Activated CD8-positive, alpha-beta T cell treated with anti-CD3 and anti-CD28 coated beads for 36 hours (primary cell): ENCODE measurements around the gene GNB5. TPM values are rescaled to one million over a fixed set of nuclear protein-coding genes. Genes with fewer than 3 reads are reported as not detected.
"Not testable (repeated sequence)": the region's sequence is repeated elsewhere in the genome, so short reads cannot be mapped to it uniquely, and the experiment has no call there.

ENCODE experiments used
- ATAC-seq: fragments of 200-7000 bp; cut with Tn5 transposase; one replicate; pipeline ENCODE4 v1.10.0; 2021; ENCODE audit warnings: mild to moderate bottlenecking, moderate library complexity
- CTCF ChIA-PET: fragments of 350-600 bp; sonication (Branson Sonifier 250); formaldehyde crosslinking; loops from one replicate; lab custom pipeline; 2021; ENCODE audit warnings: antibody characterized with exemption; lab: Charles Lee
- POLR2A ChIA-PET: fragments of 350-600 bp; sonication (Branson Sonifier 250); formaldehyde crosslinking; loops from one replicate; lab custom pipeline; 2021; ENCODE audit warnings: antibody characterized with exemption; lab: Charles Lee
- DNase-seq: peaks from one replicate; pipeline ENCODE4 v3.0.0-alpha.2; 2020
- H3K27ac Mint-ChIP-seq: one replicate; pipeline ENCODE4 v1.8.0; 2021; ENCODE audit warnings: mild to moderate bottlenecking, mixed read lengths
- H3K27me3 Mint-ChIP-seq: one replicate; pipeline ENCODE4 v1.8.0; 2021; ENCODE audit warnings: mixed read lengths
- H3K36me3 Mint-ChIP-seq: one replicate; pipeline ENCODE4 v1.8.0; 2021; ENCODE audit warnings: low read depth, mixed read lengths
- H3K4me1 Mint-ChIP-seq: one replicate; pipeline ENCODE4 v1.8.0; 2021; ENCODE audit warnings: low read depth, mixed read lengths
- H3K4me3 Mint-ChIP-seq: one replicate; pipeline ENCODE4 v1.8.0; 2021; ENCODE audit warnings: mild to moderate bottlenecking, moderate library complexity, mixed read lengths
- H3K9me3 Mint-ChIP-seq: one replicate; pipeline ENCODE4 v1.8.0; 2021; ENCODE audit warnings: mixed read lengths
- intact Hi-C: fragments of 100-400 bp; cut with micrococcal nuclease; formaldehyde crosslinking; loops from one replicate; pipeline ENCODE4 v1.10.0; 2022
- total RNA-seq, 2 experiments: library from RNA; stranded (reverse); gene quantifications; one replicate each; pipeline ENCODE4 v1.2.3, GENCODE V29; 2021
- TF ChIP-seq, protein P1 (sequence below): fragments of 200-600 bp; IDR thresholded peaks from one replicate; pipeline ENCODE4 v1.8.0; 2022; ENCODE audit warnings: antibody characterized with exemption, mild to moderate bottlenecking

Gene GNB5
- total RNA-seq, 2 experiments from 2014 or later: 16.8 to 17.5 TPM

DNA sequence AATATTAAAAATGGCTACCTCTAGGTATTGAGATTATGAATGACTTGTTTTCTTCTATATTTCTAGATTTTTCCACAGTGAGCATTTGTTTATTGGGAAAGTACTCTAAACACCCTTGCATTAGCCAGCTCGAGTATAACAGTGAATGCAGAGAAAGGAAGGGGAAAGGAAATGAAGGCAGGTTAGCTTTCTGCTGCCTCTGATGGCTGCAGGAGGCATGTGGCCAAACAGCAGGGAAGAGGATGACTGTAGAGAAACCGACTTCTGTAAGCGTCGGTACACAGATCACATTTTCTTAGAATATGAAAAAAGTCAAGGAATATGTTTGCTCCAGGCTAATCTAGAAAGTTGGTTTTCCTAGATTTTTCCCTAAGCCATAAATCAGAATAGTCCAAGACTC lies 19.8 kb downstream of the GNB5 start:
- Mint-ChIP-seq H3K36me3 (peaks cover 10% of the 10 kb centered on the region), H3K4me3 (peak overlapping the region; percentile 45), H3K27me3 (no peaks in the 10 kb centered on the region), H3K4me1 (peaks cover 31% of the 10 kb centered on the region), H3K27ac (peak overlapping the region; percentile 75), H3K9me3 (no peaks in the 10 kb centered on the region)
- ATAC-seq (peak; percentile 74), DNase-seq (peak; percentile 27)
- ChIA-PET CTCF (interaction anchor here (0.8 to 1.8 kb wide), 10 partner anchors 12 to 88 kb away, joined by 3 to 13 read pairs (median 4); no protein-coding TSS in a partner anchor), POLR2A (interaction anchor here (0.9 to 2.6 kb wide), 4 partner anchors 8 to 102 kb away, joined by 3 to 9 read pairs (median 4); no protein-coding TSS in a partner anchor)
- TF ChIP-seq, protein P1, sequence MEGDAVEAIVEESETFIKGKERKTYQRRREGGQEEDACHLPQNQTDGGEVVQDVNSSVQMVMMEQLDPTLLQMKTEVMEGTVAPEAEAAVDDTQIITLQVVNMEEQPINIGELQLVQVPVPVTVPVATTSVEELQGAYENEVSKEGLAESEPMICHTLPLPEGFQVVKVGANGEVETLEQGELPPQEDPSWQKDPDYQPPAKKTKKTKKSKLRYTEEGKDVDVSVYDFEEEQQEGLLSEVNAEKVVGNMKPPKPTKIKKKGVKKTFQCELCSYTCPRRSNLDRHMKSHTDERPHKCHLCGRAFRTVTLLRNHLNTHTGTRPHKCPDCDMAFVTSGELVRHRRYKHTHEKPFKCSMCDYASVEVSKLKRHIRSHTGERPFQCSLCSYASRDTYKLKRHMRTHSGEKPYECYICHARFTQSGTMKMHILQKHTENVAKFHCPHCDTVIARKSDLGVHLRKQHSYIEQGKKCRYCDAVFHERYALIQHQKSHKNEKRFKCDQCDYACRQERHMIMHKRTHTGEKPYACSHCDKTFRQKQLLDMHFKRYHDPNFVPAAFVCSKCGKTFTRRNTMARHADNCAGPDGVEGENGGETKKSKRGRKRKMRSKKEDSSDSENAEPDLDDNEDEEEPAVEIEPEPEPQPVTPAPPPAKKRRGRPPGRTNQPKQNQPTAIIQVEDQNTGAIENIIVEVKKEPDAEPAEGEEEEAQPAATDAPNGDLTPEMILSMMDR: no peak
- intact Hi-C loops: no loop called here

DNA sequence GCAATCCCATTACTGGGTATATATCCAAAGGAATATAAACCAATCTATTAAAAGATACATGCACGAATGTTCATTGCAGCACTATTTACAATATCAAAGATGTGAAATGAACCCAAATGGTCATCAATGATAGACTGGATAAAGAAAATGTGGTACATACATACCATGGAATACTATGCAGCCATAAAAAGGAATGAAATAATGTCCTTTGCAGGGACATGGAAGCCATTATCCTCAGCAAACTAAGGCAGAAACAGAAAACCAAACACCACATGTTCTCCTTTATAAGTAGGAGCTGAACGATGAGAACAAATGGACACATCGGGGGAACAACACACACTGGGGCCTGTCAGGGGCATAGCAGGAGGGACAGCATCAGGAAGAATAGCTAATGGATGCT lies 21.0 kb downstream of the GNB5 start:
- H3K4me3 Mint-ChIP-seq, H3K27ac Mint-ChIP-seq, H3K9me3 Mint-ChIP-seq, DNase-seq, H3K27me3 Mint-ChIP-seq, intact Hi-C loops, H3K36me3 Mint-ChIP-seq, ATAC-seq: not testable (repeated sequence)
- peaks cover 40% of the 10 kb centered on the region for H3K4me1 Mint-ChIP-seq
- ChIA-PET CTCF (interaction anchor here (1.4 to 1.8 kb wide), 4 partner anchors 13 to 57 kb away, joined by 4 to 13 read pairs (median 8); no protein-coding TSS in a partner anchor), POLR2A (interaction anchor here (2.6 kb wide), 1 partner anchor 10 kb away, joined by 9 read pairs; no protein-coding TSS in a partner anchor)

DNA sequence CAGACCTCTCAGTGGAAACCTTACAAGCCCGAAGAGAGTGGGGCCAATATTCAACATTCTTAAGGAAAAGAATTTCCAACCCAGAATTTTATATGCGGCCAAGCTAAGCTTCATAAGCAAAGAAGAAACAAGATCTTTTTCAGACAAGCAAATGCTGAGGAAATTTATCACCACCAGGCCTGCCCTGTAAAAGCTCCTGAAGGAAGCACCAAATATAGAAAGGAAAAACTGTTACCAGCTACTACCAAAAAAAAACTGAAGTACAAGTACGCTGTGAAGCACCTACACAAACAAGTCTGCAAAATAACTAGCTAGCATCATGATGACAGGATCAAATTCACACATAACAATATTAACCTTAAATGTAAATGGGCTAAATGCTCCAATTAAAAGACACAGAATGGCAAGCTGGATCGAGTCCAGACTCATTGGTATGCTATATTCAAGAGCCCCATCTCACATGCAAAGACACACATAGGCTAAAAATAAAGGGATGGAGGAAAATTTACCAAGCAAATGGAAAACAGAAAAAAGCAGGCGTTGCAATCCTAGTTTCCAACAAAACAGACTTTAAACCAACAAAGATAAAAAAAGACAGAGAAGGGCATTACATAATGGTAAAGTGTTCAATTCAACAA lies 25.6 kb downstream of the GNB5 start:
- ChIA-PET CTCF (interaction anchor here (1.0 to 8.2 kb wide), 8 partner anchors 13 to 277 kb away, joined by 3 to 43 read pairs (median 7); no protein-coding TSS in a partner anchor), POLR2A (interaction anchor here (1.2 to 3.1 kb wide), 2 partner anchors 11 to 13 kb away, joined by 3 to 9 read pairs; no protein-coding TSS in a partner anchor)
- H3K9me3 Mint-ChIP-seq, intact Hi-C loops, H3K36me3 Mint-ChIP-seq, H3K27me3 Mint-ChIP-seq, ATAC-seq, H3K4me3 Mint-ChIP-seq, DNase-seq: not testable (repeated sequence)
- Mint-ChIP-seq H3K27ac (peak overlapping the region; percentile 74), H3K4me1 (peaks cover 39% of the 10 kb centered on the region)

DNA sequence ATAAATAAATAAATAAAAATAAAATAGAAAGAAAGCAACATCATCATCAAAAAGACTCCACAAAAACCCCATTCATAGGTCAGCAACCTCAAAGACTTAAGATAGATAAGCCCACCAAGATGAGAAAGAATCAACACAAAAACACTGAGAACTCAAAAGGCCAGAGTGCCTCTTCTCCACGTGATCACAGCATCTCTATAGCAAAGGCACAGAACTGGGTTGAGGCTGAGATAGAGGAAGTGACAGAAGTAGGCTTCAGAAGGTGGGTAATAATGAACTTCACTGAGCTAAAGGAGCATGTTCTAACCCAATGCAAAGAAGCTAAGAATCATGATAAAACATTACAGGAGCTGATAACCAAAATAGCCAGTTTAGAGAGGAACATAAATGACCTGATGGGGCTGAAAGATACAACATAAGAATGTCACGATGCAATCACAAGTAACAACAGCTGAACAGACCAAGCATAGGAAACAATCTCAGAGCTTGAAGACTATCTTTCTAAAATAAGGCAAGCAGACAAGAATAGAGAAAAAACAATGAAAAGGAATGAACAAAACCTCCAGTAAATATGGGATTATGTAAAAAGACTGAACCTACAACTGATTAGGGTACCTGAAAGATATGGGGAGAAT lies 26.4 kb downstream of the GNB5 start:
- Mint-ChIP-seq H3K27ac (peak overlapping the region; percentile 74), H3K4me1 (peaks cover 33% of the 10 kb centered on the region), H3K27me3 (no peaks in the 10 kb centered on the region), H3K9me3 (no peaks in the 10 kb centered on the region), H3K4me3 (no peak overlapping the region), H3K36me3 (peaks cover 1% of the 10 kb centered on the region)
- ATAC-seq (peak; percentile 65), DNase-seq (no peak)
- ChIA-PET CTCF (interaction anchor here (1.0 to 8.2 kb wide), 10 partner anchors 9 to 276 kb away, joined by 3 to 43 read pairs (median 10); no protein-coding TSS in a partner anchor), POLR2A (interaction anchor here (3.1 kb wide), 1 partner anchor 14 kb away, joined by 9 read pairs; no protein-coding TSS in a partner anchor)
- TF ChIP-seq, protein P1: no peak
- intact Hi-C loops: no loop called here

DNA sequence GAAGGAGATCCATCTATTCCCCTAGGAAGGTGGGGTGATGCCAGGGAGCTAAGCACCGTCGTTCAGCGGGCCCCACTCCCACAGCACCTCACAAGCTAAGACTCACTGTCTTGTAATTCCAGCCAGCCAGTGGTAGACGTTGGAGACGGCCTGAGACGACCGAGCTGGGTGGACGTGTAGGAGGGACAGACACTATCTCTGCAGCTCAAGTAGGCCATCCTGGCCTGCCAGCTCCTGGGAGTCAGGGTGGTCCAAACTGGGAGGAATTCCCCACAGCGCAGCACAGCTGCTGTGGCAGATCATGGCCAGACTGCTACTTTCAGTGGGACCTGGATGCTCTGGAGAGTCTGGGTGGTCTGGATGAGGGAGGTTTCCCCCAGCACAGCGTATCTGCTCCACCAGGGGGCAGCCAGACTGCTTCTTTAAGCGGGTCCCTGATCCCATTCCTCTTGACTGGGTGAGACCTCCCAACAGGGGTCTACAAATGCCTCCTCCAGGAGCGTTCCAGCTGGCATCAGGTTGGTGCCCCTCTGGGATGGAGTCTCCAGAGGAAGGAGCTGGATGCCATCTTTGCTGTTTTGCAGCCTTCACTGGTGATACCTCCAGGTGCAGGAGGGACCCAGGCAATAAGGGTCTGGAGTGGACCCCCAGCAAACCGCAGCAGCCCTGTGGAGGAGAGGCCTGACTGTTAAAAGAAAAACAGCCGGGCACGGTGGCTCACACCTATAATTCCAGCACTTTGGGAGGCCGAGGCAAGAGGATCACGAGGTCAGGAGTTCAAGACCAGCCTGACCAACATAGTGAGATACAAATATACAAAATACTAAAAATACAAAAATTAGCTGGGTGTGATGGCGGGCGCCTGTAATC lies 27.6 kb downstream of the GNB5 start:
- DNase-seq: peak; percentile 52
- Mint-ChIP-seq H3K27ac (no peak overlapping the region), H3K36me3 (peaks cover 5% of the 10 kb centered on the region), H3K27me3 (no peaks in the 10 kb centered on the region), H3K9me3 (no peaks in the 10 kb centered on the region), H3K4me1 (peaks cover 28% of the 10 kb centered on the region), H3K4me3 (no peak overlapping the region)
- ChIA-PET CTCF (interaction anchor here (0.9 to 8.2 kb wide), 8 partner anchors 9 to 64 kb away, joined by 3 to 43 read pairs (median 10); no protein-coding TSS in a partner anchor), POLR2A (interaction anchor here (3.1 kb wide), 1 partner anchor 15 kb away, joined by 9 read pairs; no protein-coding TSS in a partner anchor)
- TF ChIP-seq, protein P1: no peak
- intact Hi-C loops: no loop called here
- peak; percentile 61 for ATAC-seq
